GM13976 (cell line): ENCODE results near the gene GGTA1.

Source experiments
- DNase-seq: peaks from one replicate; pipeline ENCODE4 v3.0.0; 2012; ENCODE audit warnings: low spot score
- CTCF ChIP-seq: IDR thresholded peaks from 2 replicates; pipeline ENCODE4 v1.5.1; 2012; ENCODE audit warnings: borderline replicate concordance, mild to moderate bottlenecking; ENCODE audit not compliant: insufficient read depth; ENCODE audit errors: extremely low read depth, missing control alignments, control extremely low read depth
- in situ Hi-C: fragments of 300-500 bp; cut with MboI; formaldehyde crosslinking; loops from one replicate; pipeline ENCODE4 v1.12.0; 2022; ENCODE audit warnings: low sequenced_read_pairs, mixed read lengths, inconsistent platforms; ENCODE audit not compliant: unreplicated experiment

The GGTA1 gene

DNA sequence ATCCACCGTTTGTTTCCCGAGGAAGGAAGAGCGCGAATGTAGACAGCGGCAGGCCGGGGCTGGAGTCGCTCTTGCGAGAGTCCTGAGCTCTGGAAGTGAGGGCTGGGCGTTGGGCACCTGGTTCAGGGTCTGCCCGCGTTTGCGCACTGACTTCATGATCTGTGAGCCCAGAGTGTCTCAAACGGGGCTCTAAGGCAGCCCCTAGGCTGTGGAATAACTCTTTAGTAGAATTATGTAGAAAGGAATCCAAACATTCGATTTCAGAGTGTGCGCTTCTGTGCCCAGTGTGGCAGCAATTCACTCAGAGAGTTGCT is 478 bp upstream of the GGTA1 start:
- no peak for DNase-seq
- TF ChIP-seq CTCF = no peak
- in situ Hi-C loops = no loop called here

GRCh38 chr9:121499177-121499426 is 542 bp downstream of the GGTA1 start:
- DNase-seq = no peak
- no peak for TF ChIP-seq CTCF
- in situ Hi-C loops = no loop called here

- DNase-seq = peak; percentile 44
- TF ChIP-seq CTCF = no peak
- in situ Hi-C loops = no loop called here
Measured at GRCh38 chr9:121498487-121499176, 1.0 kb downstream of the GGTA1 start.

DNA sequence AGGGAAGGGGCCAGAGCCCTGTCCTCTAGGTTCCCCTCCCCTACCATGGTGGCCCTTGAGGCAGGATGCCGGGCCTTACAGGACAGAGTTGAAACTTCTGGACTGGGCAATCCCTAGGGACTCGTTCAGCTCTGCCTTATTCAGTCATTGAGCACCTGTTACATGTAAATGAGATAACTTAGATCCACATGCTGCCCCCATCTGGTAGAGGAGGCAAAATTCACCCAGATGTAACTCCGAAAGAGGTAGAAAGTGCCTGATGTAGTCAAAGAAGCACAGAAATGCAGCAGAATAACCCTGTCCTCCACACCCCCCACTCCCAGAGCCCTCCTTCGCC is 1.5 kb downstream of the GGTA1 start:
- peak; percentile 89 for DNase-seq
- in situ Hi-C loops = no loop called here
- peak; percentile 46 for TF ChIP-seq CTCF

- no peak for TF ChIP-seq CTCF
- no peak for DNase-seq
- in situ Hi-C loops = no loop called here
Measured at GRCh38 chr9:121495976-121496375, 3.7 kb downstream of the GGTA1 start.

- DNase-seq = peak; percentile 37
- in situ Hi-C loops = no loop called here
- TF ChIP-seq CTCF = no peak
Measured at GRCh38 chr9:121494192-121494591, 5.5 kb downstream of the GGTA1 start.

- no peak for DNase-seq
- TF ChIP-seq CTCF = no peak
- in situ Hi-C loops = no loop called here
Measured at GRCh38 chr9:121491111-121491510, 8.5 kb downstream of the GGTA1 start.
